Mammary epithelial cell (primary cell): ENCODE measurements around the gene ZNF385A.

ENCODE experiments used
- EZH2 ChIP-seq: IDR thresholded peaks from 2 replicates; pipeline ENCODE4 v1.6.1; 2012; ENCODE audit warnings: low read length, inconsistent platforms, borderline replicate concordance
- TF ChIP-seq, protein P1 (sequence below), 2 donors: IDR thresholded peaks in 1 of 2; conservative IDR thresholded peaks in 1 of 2; 2 replicates each; pipeline ENCODE4 v1.5.1; 2011 to 2012; ENCODE audit warnings: inconsistent platforms in 2 of 2, low read length in 2 of 2, mild to moderate bottlenecking in 2 of 2, control low read depth in 1 of 2, low read depth in 1 of 2; ENCODE audit not compliant: insufficient read depth in 1 of 2; ENCODE audit errors: extremely low read depth in 1 of 2

GRCh38 chr12:54411391-54412241 is 27.1 kb upstream of the ZNF385A start:
- TF ChIP-seq, protein P1, sequence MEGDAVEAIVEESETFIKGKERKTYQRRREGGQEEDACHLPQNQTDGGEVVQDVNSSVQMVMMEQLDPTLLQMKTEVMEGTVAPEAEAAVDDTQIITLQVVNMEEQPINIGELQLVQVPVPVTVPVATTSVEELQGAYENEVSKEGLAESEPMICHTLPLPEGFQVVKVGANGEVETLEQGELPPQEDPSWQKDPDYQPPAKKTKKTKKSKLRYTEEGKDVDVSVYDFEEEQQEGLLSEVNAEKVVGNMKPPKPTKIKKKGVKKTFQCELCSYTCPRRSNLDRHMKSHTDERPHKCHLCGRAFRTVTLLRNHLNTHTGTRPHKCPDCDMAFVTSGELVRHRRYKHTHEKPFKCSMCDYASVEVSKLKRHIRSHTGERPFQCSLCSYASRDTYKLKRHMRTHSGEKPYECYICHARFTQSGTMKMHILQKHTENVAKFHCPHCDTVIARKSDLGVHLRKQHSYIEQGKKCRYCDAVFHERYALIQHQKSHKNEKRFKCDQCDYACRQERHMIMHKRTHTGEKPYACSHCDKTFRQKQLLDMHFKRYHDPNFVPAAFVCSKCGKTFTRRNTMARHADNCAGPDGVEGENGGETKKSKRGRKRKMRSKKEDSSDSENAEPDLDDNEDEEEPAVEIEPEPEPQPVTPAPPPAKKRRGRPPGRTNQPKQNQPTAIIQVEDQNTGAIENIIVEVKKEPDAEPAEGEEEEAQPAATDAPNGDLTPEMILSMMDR (conservative IDR thresholded peaks at IDR 0.05 in 1 of 2, IDR thresholded peaks at IDR 0.05 in 1 of 2; ENCODE audit: extremely low read depth in 1 of 2, insufficient read depth in 1 of 2, low read depth in 1 of 2, low read length in 2 of 2): no peak
- TF ChIP-seq EZH2: no peak
